Mesodermal cell (in vitro differentiated cells): ENCODE measurements around the gene SMC5.

ENCODE experiments used
- H3K27ac ChIP-seq: 2 replicates; pipeline ENCODE4 v1.7.0; 2013; ENCODE audit warnings: mild to moderate bottlenecking, low read depth, low read length, moderate library complexity; ENCODE audit not compliant: severe bottlenecking
- H3K36me3 ChIP-seq: 2 replicates; pipeline ENCODE4 v1.7.1; 2013; ENCODE audit warnings: mild to moderate bottlenecking, low read length, moderate library complexity; ENCODE audit not compliant: control insufficient read depth, insufficient read depth
- H3K4me1 ChIP-seq: one replicate; pipeline ENCODE4 v1.7.1; 2013; ENCODE audit warnings: mild to moderate bottlenecking, low read length; ENCODE audit not compliant: insufficient read depth, control insufficient read depth, poor library complexity, severe bottlenecking
- H3K4me3 ChIP-seq: 2 replicates; pipeline ENCODE4 v1.7.0; 2013; ENCODE audit warnings: low read length, control low read depth, mild to moderate bottlenecking; ENCODE audit not compliant: insufficient read depth, poor library complexity, severe bottlenecking; ENCODE audit errors: extremely low read depth
- H3K9me3 ChIP-seq: 2 replicates; pipeline ENCODE4 v1.7.1; 2013; ENCODE audit warnings: mild to moderate bottlenecking, low read length, moderate library complexity; ENCODE audit not compliant: control insufficient read depth
- WGBS, 2 experiments: methylation state at CpG; one replicate each; pipeline ENCODE4 v1.1.5; 2013; ENCODE audit warnings: missing lambda C conversion rate in 2 of 2; ENCODE audit not compliant: insufficient coverage in 2 of 2; 5-methylcytosine and 5-hydroxymethylcytosine counted together

Gene SMC5

DNA sequence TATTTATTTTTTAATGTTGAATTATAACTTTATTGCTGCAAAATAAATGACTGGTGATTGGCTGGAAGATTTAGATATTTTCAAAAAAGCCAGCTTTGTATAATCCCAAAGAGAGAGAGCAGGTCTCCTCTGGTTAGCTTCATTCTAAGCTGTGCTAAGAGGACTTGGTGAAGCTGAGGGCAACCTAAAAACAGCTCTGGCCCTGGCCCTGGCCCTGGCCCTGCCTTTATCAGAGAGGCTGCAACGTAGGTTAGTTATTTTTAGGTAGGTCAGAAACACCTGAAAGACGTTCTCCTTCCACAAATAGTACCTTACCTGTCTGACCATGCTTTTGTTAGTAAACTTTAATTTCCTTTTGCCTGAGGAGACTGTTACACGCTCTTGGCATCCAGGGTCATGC, 97.0 kb downstream of the SMC5 start:
- 100% methylated on average over 1 of the region's 3 CpGs for WGBS, 2 experiments
- Histone ChIP-seq H3K9me3 (no peaks in the 10 kb centered on the region), H3K36me3 (peaks cover 32% of the 10 kb centered on the region), H3K4me3 (no peak overlapping the region), H3K4me1 (no peaks in the 10 kb centered on the region), H3K27ac (no peak overlapping the region)

DNA sequence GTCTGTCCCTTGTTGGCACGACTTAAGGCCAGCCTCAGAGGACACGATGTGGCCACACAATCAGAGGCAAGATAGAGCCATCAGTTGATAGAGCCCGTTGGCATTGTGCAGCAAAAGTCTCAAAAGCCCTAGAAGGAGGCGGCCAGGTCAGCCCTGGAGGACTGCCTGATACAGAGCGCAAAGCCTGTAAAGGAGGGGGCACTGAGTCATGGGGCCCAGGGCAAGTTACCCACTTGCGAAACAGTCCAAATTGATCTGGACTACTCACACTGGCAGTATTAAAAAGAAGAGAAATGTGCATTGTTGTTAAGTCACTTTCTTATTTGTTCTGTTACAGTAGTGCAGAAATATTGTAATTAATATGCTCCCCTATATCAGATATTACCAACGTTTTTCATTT, 104.2 kb downstream of the SMC5 start:
- WGBS, 2 experiments, result 89 to 90% methylated on average over 6 of the region's 7 CpGs

GRCh38 chr9:70363760-70364159, 105.0 kb downstream of the SMC5 start:
- no peak overlapping the region for H3K27ac ChIP-seq
- WGBS, 2 experiments, result 84 to 93% methylated on average over 5 to 6 of the region's 7 CpGs
- H3K4me1 ChIP-seq, result no peaks in the 10 kb centered on the region
- no peaks in the 10 kb centered on the region for H3K9me3 ChIP-seq
- H3K36me3 ChIP-seq, result no peaks in the 10 kb centered on the region
- no peak overlapping the region for H3K4me3 ChIP-seq

More for the DNA sequence above, 104.2 kb downstream of the SMC5 start:
- Histone ChIP-seq H3K36me3 (no peaks in the 10 kb centered on the region), H3K4me1 (no peaks in the 10 kb centered on the region), H3K9me3 (no peaks in the 10 kb centered on the region), H3K27ac (no peak overlapping the region), H3K4me3 (no peak overlapping the region)

GRCh38 chr9:70367305-70367930, 108.6 kb downstream of the SMC5 start:
- Histone ChIP-seq H3K9me3 (no peaks in the 10 kb centered on the region), H3K27ac (no peak overlapping the region), H3K4me3 (no peak overlapping the region), H3K36me3 (no peaks in the 10 kb centered on the region), H3K4me1 (no peaks in the 10 kb centered on the region)
- WGBS, 2 experiments, result 78 to 100% methylated on average over 1 of the region's 6 CpGs

DNA sequence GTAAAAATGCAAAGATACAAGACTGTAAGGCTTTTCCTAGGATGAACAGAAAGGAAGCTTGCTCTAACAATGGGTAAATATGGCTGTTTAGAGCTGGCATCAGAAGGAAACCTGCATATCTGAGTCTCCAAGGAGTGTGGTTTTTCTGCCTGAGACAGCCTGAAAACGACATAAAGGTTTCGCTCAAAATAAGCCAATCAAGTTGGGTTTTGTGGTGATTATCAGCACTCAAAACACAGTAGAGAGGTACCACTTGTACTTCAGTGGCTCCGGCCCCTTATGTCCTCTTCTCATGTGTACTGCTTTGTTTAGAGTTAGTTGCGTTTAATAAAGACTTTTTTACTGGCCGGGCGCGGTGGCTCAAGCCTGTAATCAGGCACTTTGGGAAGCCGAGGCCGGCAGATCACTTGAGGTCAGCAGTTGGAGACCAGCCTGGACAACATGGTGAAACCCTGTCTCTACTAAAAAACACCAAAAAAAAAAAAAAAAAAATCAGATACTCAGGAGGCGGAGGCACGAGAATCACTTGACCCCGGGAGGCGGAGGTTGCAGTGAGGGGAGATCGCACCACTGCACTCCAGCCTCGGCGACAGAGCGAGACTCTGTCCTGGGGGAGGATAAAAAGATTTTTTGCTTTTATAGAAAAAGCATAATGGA, 116.3 kb downstream of the SMC5 start:
- H3K4me1 ChIP-seq, result no peaks in the 10 kb centered on the region
- no peak overlapping the region for H3K27ac ChIP-seq
- no peaks in the 10 kb centered on the region for H3K36me3 ChIP-seq
- 88 to 89% methylated on average over 8 to 17 of the region's 17 CpGs for WGBS, 2 experiments
- no peaks in the 10 kb centered on the region for H3K9me3 ChIP-seq
- no peak overlapping the region for H3K4me3 ChIP-seq

DNA sequence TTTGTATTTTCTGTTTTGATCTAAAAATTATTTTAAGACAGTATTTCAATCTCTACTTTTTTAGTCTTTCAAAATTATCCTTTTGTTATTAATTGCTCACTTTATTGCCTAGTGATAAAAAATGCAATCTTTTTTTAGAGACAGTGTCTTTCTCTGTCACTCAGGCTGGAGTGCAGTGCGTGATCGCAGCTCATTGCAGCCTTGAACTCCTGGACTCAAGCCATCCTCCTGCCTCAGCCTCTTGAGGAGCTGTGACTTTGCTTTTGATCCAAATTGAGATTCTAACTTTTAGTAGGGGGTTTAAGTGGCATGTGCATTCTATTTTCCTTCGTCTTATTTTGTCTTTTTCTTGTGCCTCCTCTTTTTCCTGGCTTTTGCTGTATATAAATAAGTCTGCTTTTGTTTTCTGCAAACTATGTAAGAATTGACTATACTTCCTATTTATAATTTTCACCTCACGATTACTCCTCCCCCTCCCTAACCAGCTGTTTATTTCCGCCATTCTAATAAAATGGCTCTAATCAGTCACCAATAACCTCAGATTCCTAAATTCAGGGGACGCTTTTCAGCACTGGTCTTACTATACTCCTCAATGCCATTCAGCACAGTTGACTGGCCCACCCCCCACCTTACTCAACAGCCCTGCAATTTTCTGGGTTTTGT, 123.4 kb downstream of the SMC5 start:
- Histone ChIP-seq H3K4me3 (no peak overlapping the region), H3K9me3 (no peaks in the 10 kb centered on the region), H3K36me3 (no peaks in the 10 kb centered on the region), H3K27ac (no peak overlapping the region), H3K4me1 (no peaks in the 10 kb centered on the region)
- 90 to 96% methylated on average over 3 to 4 of the region's 6 CpGs for WGBS, 2 experiments

- Histone ChIP-seq H3K4me3 (no peak overlapping the region), H3K9me3 (no peaks in the 10 kb centered on the region), H3K36me3 (no peaks in the 10 kb centered on the region), H3K4me1 (no peaks in the 10 kb centered on the region), H3K27ac (no peak overlapping the region)
- 82 to 86% methylated on average over 8 to 9 of the region's 9 CpGs for WGBS, 2 experiments
Observed at GRCh38 chr9:70382709-70383605, 124.2 kb downstream of the SMC5 start.

DNA sequence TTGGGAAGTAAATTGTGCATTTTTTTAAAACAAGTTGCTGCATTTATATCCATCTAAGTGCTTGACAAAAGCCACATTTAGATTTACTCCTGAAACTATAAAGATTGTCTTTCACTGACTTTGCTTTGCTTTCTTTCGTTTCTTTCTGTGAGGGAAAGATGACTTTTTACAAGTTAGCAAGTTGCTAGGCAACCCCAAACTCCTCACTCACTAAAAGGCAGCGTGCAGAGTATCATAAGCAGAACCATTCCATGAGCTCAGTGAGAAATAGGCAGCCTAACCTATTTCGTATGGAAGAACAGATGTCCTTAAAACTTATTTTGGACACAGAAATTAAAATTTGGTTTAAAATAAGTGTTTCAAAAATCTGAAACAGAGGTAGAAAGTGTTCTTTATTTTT, 126.6 kb downstream of the SMC5 start:
- H3K27ac ChIP-seq, result no peak overlapping the region
- H3K4me1 ChIP-seq, result peaks cover 3% of the 10 kb centered on the region
- no peaks in the 10 kb centered on the region for H3K9me3 ChIP-seq
- no peaks in the 10 kb centered on the region for H3K36me3 ChIP-seq
- no peak overlapping the region for H3K4me3 ChIP-seq
- no CpG with 5 or more reads among the region's 3 CpGs for WGBS, 2 experiments

GRCh38 chr9:70387663-70388062, 128.9 kb downstream of the SMC5 start:
- H3K9me3 ChIP-seq, result no peaks in the 10 kb centered on the region
- H3K36me3 ChIP-seq, result no peaks in the 10 kb centered on the region
- WGBS, 2 experiments, result 86 to 94% methylated on average over 21 to 23 of the region's 23 CpGs
- peaks cover 7% of the 10 kb centered on the region for H3K4me1 ChIP-seq
- no peak overlapping the region for H3K4me3 ChIP-seq
- no peak overlapping the region for H3K27ac ChIP-seq

- Histone ChIP-seq H3K27ac (no peak overlapping the region), H3K4me1 (peaks cover 7% of the 10 kb centered on the region), H3K9me3 (no peaks in the 10 kb centered on the region), H3K36me3 (no peaks in the 10 kb centered on the region), H3K4me3 (no peak overlapping the region)
- 88 to 91% methylated on average over 3 of the region's 3 CpGs for WGBS, 2 experiments
Observed at GRCh38 chr9:70389188-70389587, 130.4 kb downstream of the SMC5 start.
